GM23248 (cell line): ENCODE measurements around the gene PHLPP1.

Source experiments
- EZH2 ChIP-seq: fragments of 200-600 bp; sonication (generic); IDR thresholded peaks from 2 replicates; pipeline ENCODE4 v1.6.1; 2018; ENCODE audit warnings: antibody characterized with exemption, mild to moderate bottlenecking; ENCODE audit not compliant: insufficient read depth, poor library complexity, severe bottlenecking
- EZH2phosphoT487 ChIP-seq: fragments of 200-600 bp; sonication (generic); IDR thresholded peaks from 2 replicates; pipeline ENCODE4 v1.6.1; 2018; ENCODE audit warnings: antibody characterized with exemption, moderate library complexity, mild to moderate bottlenecking, low read depth; ENCODE audit not compliant: insufficient read depth

DNA sequence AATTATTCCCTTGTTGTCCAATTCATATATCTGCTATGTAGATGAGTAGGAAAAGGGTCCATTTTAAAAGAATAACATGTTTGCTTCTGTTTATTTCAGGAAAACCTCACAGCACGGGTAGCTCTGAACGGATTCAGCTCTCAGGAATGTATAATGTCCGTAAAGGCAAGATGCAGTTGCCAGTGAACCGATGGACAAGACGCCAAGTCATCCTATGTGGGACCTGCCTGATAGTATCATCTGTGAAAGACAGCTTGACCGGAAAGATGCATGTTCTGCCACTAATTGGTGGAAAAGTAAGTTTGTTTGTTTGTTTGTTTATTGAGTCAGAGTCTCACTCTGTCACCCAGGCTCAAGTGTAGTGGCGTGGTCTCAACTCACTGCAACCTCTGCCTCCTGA is 114.6 kb downstream of the PHLPP1 start:
- TF ChIP-seq EZH2phosphoT487 (no peak), EZH2 (no peak)
